Stimulated activated CD8-positive, alpha-beta memory T cell treated with anti-CD3 and anti-CD28 coated beads, Interleukin-12 subunit alpha, Interleukin-12 subunit beta, amount 100 ng/mL, for 4 hours (primary cell): Measurements from ENCODE around the gene TIAM2.

Experiments used
- DNase-seq: peaks from one replicate; pipeline ENCODE4 v3.0.0-alpha.2; 2020; ENCODE audit warnings: low read depth

TIAM2 gene

GRCh38 chr6:155297669-155298068 lies 302.6 kb downstream of the TIAM2 start:
- DNase-seq, result no peak

GRCh38 chr6:155301867-155302266 lies 306.8 kb downstream of the TIAM2 start:
- DNase-seq, result no peak

- no peak for DNase-seq
Measured at GRCh38 chr6:155303361-155303870, 308.3 kb downstream of the TIAM2 start.

GRCh38 chr6:155306958-155307357 lies 311.8 kb downstream of the TIAM2 start:
- DNase-seq, result no peak
